Retinal pigment epithelial cell (primary cell): ENCODE data around the gene GABRD.

ENCODE experiments used
- DNase-seq: peaks from one replicate; pipeline ENCODE4 v3.0.0-alpha.2; 2010; ENCODE audit warnings: low read depth
- H3K4me3 ChIP-seq: 2 replicates; pipeline ENCODE4 v1.5.1; 2011; ENCODE audit warnings: mild to moderate bottlenecking, low read length, control low read depth, moderate library complexity
- TF ChIP-seq, protein P1 (sequence below): conservative IDR thresholded peaks from 2 replicates; pipeline ENCODE4 v1.5.1; 2011; ENCODE audit warnings: low read depth, low read length, control low read depth, inconsistent platforms

GABRD gene

DNA sequence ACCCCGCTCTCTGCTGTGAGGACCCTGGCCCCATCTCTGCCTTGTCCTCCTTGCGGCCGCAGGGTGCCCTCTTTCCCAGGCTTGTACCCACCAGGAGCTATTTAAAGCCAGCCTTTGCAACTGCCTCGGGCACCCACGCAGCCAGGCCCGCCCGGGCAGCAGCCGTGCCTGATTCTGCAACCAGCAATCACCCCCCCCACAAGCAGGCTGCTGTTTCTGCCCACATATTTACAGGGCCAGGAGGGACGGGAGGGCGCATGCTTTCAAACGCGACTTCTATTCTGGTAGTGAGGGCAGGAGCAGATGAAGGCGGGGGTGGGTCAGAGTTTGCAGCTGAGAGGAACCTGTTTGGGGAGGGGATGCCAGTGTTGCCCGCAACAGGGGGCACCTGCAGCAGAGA, 13.6 kb downstream of the GABRD start:
- H3K4me3 ChIP-seq, result no peak overlapping the region
- no peak for DNase-seq
- TF ChIP-seq, protein P1, sequence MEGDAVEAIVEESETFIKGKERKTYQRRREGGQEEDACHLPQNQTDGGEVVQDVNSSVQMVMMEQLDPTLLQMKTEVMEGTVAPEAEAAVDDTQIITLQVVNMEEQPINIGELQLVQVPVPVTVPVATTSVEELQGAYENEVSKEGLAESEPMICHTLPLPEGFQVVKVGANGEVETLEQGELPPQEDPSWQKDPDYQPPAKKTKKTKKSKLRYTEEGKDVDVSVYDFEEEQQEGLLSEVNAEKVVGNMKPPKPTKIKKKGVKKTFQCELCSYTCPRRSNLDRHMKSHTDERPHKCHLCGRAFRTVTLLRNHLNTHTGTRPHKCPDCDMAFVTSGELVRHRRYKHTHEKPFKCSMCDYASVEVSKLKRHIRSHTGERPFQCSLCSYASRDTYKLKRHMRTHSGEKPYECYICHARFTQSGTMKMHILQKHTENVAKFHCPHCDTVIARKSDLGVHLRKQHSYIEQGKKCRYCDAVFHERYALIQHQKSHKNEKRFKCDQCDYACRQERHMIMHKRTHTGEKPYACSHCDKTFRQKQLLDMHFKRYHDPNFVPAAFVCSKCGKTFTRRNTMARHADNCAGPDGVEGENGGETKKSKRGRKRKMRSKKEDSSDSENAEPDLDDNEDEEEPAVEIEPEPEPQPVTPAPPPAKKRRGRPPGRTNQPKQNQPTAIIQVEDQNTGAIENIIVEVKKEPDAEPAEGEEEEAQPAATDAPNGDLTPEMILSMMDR, result no peak

DNA sequence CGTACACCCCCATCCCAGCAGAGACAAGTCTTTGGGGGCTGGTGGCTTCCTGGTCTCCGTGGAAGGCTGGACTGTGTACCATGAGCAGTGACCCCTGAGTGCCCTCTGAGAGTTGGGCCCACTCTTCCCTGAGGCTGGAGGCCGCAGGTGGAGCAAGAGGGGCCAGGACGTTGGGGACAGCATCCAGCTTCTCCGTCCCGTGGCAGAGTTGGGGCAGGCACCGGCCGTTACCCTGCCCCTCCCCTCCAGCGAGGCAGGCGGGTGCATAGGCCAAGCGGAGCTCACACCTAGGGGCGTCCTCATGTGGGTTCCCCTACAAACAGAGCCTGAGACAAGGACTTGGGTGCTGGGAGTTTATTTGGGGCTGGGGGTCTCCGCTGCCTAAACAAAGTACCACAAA, 14.0 kb downstream of the GABRD start:
- TF ChIP-seq, protein P1, result no peak
- no peak for DNase-seq
- H3K4me3 ChIP-seq, result no peak overlapping the region

DNA sequence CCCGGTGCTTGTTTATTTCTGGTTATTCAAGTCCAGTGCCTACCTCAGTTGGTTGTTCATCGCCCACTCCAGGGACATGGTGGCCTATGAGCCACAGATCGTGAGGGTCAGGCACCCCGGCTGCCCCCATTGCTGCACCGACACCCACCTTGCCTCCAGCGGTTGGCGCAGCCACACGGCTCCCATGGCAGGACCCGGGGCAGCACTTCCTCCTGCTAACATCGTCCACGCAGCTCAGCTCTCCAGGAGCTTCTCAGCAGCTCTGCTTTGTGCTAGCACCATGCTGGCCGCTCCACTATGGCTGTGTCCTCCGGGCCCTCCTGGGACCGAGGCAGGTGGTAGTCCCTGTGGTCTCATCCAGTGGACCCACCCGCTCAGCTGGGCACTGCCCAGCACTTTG, 17.1 kb downstream of the GABRD start:
- no peak for DNase-seq
- no peak overlapping the region for H3K4me3 ChIP-seq
- TF ChIP-seq, protein P1, result no peak

DNA sequence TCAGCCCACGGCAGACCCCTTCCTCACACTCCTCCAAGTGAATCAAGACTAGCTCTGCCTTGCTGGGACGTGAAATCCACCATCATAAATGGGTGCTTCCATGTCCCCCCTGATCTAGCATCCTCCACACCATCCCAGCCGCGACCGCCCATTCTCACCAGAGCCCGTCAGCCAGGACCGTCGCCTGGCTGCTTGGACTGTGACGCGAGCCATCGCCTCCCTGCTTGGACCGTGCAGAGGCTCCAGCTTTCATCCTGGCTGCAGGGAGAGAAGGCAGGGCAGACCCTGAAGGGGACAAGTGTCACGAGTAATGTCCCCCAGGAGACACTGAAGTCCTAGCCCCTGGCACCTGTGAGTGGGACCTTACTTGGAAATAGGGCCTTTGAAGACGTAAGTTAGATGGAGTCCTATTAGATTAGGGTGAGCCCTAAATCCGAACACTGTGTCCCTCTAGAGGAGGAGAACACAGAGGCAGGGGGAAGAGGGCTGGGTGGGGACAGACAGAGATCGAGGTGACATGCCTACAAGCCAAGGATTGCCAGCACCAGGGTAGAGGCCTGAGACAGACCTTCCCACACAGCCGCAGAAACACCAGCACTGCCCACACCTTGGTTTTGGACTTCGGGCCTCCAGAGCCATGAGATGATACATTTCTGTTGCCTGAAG, 18.3 kb downstream of the GABRD start:
- no peak overlapping the region for H3K4me3 ChIP-seq
- TF ChIP-seq, protein P1, result no peak
- DNase-seq, result no peak

DNA sequence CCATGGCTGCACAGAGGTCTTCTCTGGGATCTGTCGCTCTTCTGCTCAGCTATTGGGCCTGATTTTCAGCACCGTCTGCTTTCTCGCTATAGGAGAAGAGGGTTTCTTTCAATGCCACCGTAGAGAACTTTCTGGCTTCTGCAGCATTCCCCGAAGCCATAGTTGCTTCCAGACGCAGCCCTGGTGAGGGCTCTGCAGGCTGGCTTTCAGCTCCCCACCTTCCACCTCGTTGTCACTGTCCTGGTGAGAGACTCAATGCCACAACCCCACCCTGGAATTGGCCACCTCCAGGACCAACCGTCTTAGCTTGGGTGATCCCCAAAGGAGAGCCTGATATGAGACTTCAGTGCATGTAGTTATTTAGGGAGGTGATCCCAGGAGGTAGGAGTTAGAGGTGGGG, 19.1 kb downstream of the GABRD start:
- TF ChIP-seq, protein P1, result no peak
- no peak for DNase-seq
- H3K4me3 ChIP-seq, result no peak overlapping the region

DNA sequence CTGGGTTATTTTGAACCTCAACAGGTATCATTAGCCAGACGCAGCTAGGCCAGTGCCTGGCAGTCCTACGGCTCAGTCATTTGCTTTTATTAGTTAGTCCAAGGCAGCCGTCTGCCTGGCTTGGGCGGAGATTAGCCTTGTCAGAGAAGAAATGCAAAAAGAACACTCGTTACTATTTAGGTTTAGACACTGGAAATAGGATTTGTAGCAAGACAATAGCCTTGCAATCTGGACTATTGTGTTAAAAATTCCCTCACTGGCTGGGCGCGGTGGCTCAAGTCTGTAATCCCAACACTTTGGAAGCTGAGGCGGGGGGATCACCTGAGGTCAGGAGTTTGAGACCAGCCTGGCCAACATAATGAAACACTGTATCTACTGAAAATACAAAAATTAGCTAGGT, 20.1 kb downstream of the GABRD start:
- no peak overlapping the region for H3K4me3 ChIP-seq
- no peak for DNase-seq
- TF ChIP-seq, protein P1, result no peak

DNA sequence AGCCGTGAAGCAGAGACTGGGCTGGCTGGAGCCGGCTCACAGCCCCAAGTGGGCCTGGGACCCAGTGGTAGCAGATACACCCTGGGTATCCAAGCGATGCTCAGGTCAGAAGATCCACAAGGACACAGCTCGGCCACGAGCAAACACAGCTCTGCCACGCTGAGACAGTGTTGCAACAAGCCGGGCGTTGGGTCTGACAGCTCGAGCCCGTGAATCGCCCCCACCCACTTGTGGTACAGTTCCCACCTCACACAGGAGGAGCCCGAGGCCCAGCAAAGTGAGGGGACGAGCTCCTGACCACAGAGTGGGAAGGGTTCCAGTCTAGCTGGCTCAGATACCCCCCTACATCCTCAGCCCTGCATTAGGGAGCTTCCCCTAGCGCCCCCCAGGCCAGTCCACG, 22.2 kb downstream of the GABRD start:
- no peak overlapping the region for H3K4me3 ChIP-seq
- no peak for DNase-seq
- TF ChIP-seq, protein P1, result no peak
